GM18867 (cell line): ENCODE measurements around the gene SOX4.

ENCODE experiments used
- ATAC-seq: cut with Tn5 transposase; IDR thresholded peaks from one replicate; pipeline ENCODE4 v1.9.1; 2021; ENCODE audit warnings: mild to moderate bottlenecking, moderate library complexity; ENCODE audit not compliant: unreplicated experiment

The SOX4 gene

GRCh38 chr6:21592953-21593352 lies 598 bp upstream of the SOX4 start:
- ATAC-seq = no peak

GRCh38 chr6:21593927-21594415 lies 420 bp downstream of the SOX4 start:
- peak; percentile 19 for ATAC-seq

- peak; percentile 29 for ATAC-seq
These were observed 1.1 kb downstream of the SOX4 start for GRCh38 chr6:21594416-21595281.

- ATAC-seq = peak; percentile 27
These were observed 2.0 kb downstream of the SOX4 start for GRCh38 chr6:21595285-21596144.

GRCh38 chr6:21596145-21596948 lies 2.8 kb downstream of the SOX4 start:
- no peak for ATAC-seq

GRCh38 chr6:21596949-21597682 lies 3.6 kb downstream of the SOX4 start:
- no peak for ATAC-seq

- no peak for ATAC-seq
These were observed 4.5 kb downstream of the SOX4 start for GRCh38 chr6:21597801-21598673.

GRCh38 chr6:21598674-21599023 lies 5.1 kb downstream of the SOX4 start:
- no peak for ATAC-seq

- no peak for ATAC-seq
These were observed 5.6 kb downstream of the SOX4 start for GRCh38 chr6:21599051-21599696.

- ATAC-seq = no peak
These were observed 7.9 kb downstream of the SOX4 start for GRCh38 chr6:21601339-21601923.

- ATAC-seq = no peak
These were observed 8.4 kb downstream of the SOX4 start for GRCh38 chr6:21601932-21602390.

GRCh38 chr6:21603082-21603952 lies 9.8 kb downstream of the SOX4 start:
- ATAC-seq = no peak

GRCh38 chr6:21604081-21604480 lies 10.5 kb downstream of the SOX4 start:
- ATAC-seq = no peak

- ATAC-seq = no peak
These were observed 11.6 kb downstream of the SOX4 start for GRCh38 chr6:21605166-21605565.

GRCh38 chr6:21608601-21609000 lies 15.1 kb downstream of the SOX4 start:
- no peak for ATAC-seq

GRCh38 chr6:21609881-21610329 lies 16.4 kb downstream of the SOX4 start:
- no peak for ATAC-seq

- peak; percentile 91 for ATAC-seq
These were observed 16.8 kb downstream of the SOX4 start for GRCh38 chr6:21610341-21610740.
